Fibroblast of skin of back (primary cell): ENCODE measurements around the gene PARD3B.
A peak's percentile ranks its signal among the peaks of the same experiment; 100 is the strongest.

Experiments
- DNase-seq: peaks from one replicate; pipeline ENCODE4 v3.0.0-alpha.2; 2013

Gene PARD3B

GRCh38 chr2:204586444-204587180 lies 41.3 kb downstream of the PARD3B start:
- DNase-seq: no peak

- DNase-seq: no peak
Observed at GRCh38 chr2:204590063-204590462, 44.8 kb downstream of the PARD3B start.

- no peak for DNase-seq
Observed at GRCh38 chr2:204591225-204591624, 46.0 kb downstream of the PARD3B start.

GRCh38 chr2:204604061-204604460 lies 58.8 kb downstream of the PARD3B start:
- DNase-seq: peak; percentile 55

GRCh38 chr2:204608237-204608939 lies 63.1 kb downstream of the PARD3B start:
- DNase-seq: peak; percentile 61

GRCh38 chr2:204611017-204611631 lies 65.8 kb downstream of the PARD3B start:
- DNase-seq: no peak

GRCh38 chr2:204611764-204612163 lies 66.5 kb downstream of the PARD3B start:
- DNase-seq: no peak

GRCh38 chr2:204613635-204614034 lies 68.4 kb downstream of the PARD3B start:
- DNase-seq: no peak

GRCh38 chr2:204615456-204615855 lies 70.2 kb downstream of the PARD3B start:
- DNase-seq: no peak

- DNase-seq: peak; percentile 16
Observed at GRCh38 chr2:204625135-204625534, 79.9 kb downstream of the PARD3B start.

GRCh38 chr2:204628926-204629712 lies 83.8 kb downstream of the PARD3B start:
- DNase-seq: peak; percentile 23

- DNase-seq: no peak
Observed at GRCh38 chr2:204632410-204632809, 87.1 kb downstream of the PARD3B start.

- DNase-seq: no peak
Observed at GRCh38 chr2:204634564-204634963, 89.3 kb downstream of the PARD3B start.

GRCh38 chr2:204635478-204635877 lies 90.2 kb downstream of the PARD3B start:
- no peak for DNase-seq

- DNase-seq: no peak
Observed at GRCh38 chr2:204638471-204639194, 93.4 kb downstream of the PARD3B start.

- DNase-seq: no peak
Observed at GRCh38 chr2:204643326-204643725, 98.1 kb downstream of the PARD3B start.

GRCh38 chr2:204645018-204645773 lies 99.9 kb downstream of the PARD3B start:
- DNase-seq: peak; percentile 85

GRCh38 chr2:204647626-204648025 lies 102.4 kb downstream of the PARD3B start:
- DNase-seq: no peak

GRCh38 chr2:204650611-204651010 lies 105.3 kb downstream of the PARD3B start:
- no peak for DNase-seq

- DNase-seq: no peak
Observed at GRCh38 chr2:204652063-204652462, 106.8 kb downstream of the PARD3B start.

GRCh38 chr2:204654669-204655068 lies 109.4 kb downstream of the PARD3B start:
- no peak for DNase-seq
